H9 (cell line): ENCODE results near the gene TM9SF1. TPM values are rescaled to one million over a fixed set of nuclear protein-coding genes. Genes with fewer than 3 reads are reported as not detected.

Experiments
- DNase-seq: peaks from one replicate; pipeline ENCODE4 v3.0.0-alpha.2; 2017
- H2AFZ ChIP-seq: one replicate; pipeline ENCODE4 v1.6.1; 2013; ENCODE audit warnings: mild to moderate bottlenecking, low read length, control low read depth, moderate library complexity
- H2AK5ac ChIP-seq: 2 replicates; pipeline ENCODE4 v1.6.1; 2013; ENCODE audit warnings: low read length, control low read depth, mixed read lengths; ENCODE audit not compliant: insufficient read length
- H2BK120ac ChIP-seq: one replicate; pipeline ENCODE4 v1.6.1; 2013; ENCODE audit warnings: low read depth, mild to moderate bottlenecking, low read length, control low read depth, inconsistent platforms; ENCODE audit not compliant: poor library complexity, severe bottlenecking
- H2BK12ac ChIP-seq: 2 replicates; pipeline ENCODE4 v1.6.1; 2013; ENCODE audit warnings: low read length, control low read depth, mixed read lengths, low read depth; ENCODE audit not compliant: insufficient read length
- H2BK15ac ChIP-seq: 2 replicates; pipeline ENCODE4 v1.6.1; 2013; ENCODE audit warnings: low read depth, low read length, control low read depth
- H2BK20ac ChIP-seq: one replicate; pipeline ENCODE4 v1.6.1; 2013; ENCODE audit warnings: low read depth, mild to moderate bottlenecking, low read length, control low read depth, inconsistent platforms; ENCODE audit not compliant: poor library complexity, severe bottlenecking
- H2BK5ac ChIP-seq: 2 replicates; pipeline ENCODE4 v1.6.1; 2013; ENCODE audit warnings: low read length, control low read depth, mixed read lengths; ENCODE audit not compliant: insufficient read length
- H3K14ac ChIP-seq: 2 replicates; pipeline ENCODE4 v1.6.1; 2013; ENCODE audit warnings: low read length, control low read depth; ENCODE audit not compliant: insufficient read depth
- H3K18ac ChIP-seq: 2 replicates; pipeline ENCODE4 v1.6.1; 2013; ENCODE audit warnings: low read depth, mild to moderate bottlenecking, mixed read lengths, low read length, control low read depth; ENCODE audit not compliant: insufficient read length
- H3K23ac ChIP-seq: 2 replicates; pipeline ENCODE4 v1.6.1; 2013; ENCODE audit warnings: low read length, control low read depth, mixed read lengths, low read depth; ENCODE audit not compliant: insufficient read length
- H3K23me2 ChIP-seq: 2 replicates; pipeline ENCODE4 v1.6.1; 2013; ENCODE audit warnings: low read depth, mild to moderate bottlenecking, mixed read lengths, low read length, control low read depth; ENCODE audit not compliant: insufficient read length, poor library complexity, severe bottlenecking
- H3K27ac ChIP-seq: 2 replicates; pipeline ENCODE4 v1.5.1; 2013; ENCODE audit warnings: low read length, control low read depth, mixed read lengths, low read depth; ENCODE audit not compliant: insufficient read length
- H3K27me3 ChIP-seq: 2 replicates; pipeline ENCODE4 v1.6.1; 2013; ENCODE audit warnings: low read length, control low read depth, inconsistent platforms; ENCODE audit not compliant: insufficient read depth
- H3K4ac ChIP-seq: 2 replicates; pipeline ENCODE4 v1.6.1; 2013; ENCODE audit warnings: low read depth, mild to moderate bottlenecking, control low read depth, inconsistent platforms, low read length, moderate library complexity
- H3K4me1 ChIP-seq: 2 replicates; pipeline ENCODE4 v1.6.1; 2013; ENCODE audit warnings: low read length, control low read depth, inconsistent platforms; ENCODE audit not compliant: insufficient read depth
- H3K4me2 ChIP-seq: 2 replicates; pipeline ENCODE4 v1.6.1; 2013; ENCODE audit warnings: low read length, control low read depth, mixed read lengths; ENCODE audit not compliant: insufficient read length, insufficient read depth
- H3K56ac ChIP-seq: 2 replicates; pipeline ENCODE4 v1.6.1; 2013; ENCODE audit warnings: low read depth, mild to moderate bottlenecking, mixed read lengths, low read length, control low read depth; ENCODE audit not compliant: insufficient read length
- H3K79me1 ChIP-seq: 2 replicates; pipeline ENCODE4 v1.6.1; 2013; ENCODE audit warnings: low read depth, mild to moderate bottlenecking, moderate library complexity, low read length, control low read depth, inconsistent platforms; ENCODE audit not compliant: insufficient read depth, poor library complexity, severe bottlenecking
- H3K79me2 ChIP-seq: 2 replicates; pipeline ENCODE4 v1.6.1; 2013; ENCODE audit warnings: low read length, control low read depth, inconsistent platforms; ENCODE audit not compliant: insufficient read depth
- H3K9ac ChIP-seq: 2 replicates; pipeline ENCODE4 v1.6.1; 2013; ENCODE audit warnings: low read length, control low read depth, mixed read lengths; ENCODE audit not compliant: insufficient read length; ENCODE audit errors: extremely low read depth
- H3K9me3 ChIP-seq: one replicate; pipeline ENCODE4 v1.6.1; 2013; ENCODE audit warnings: low read depth, low read length, inconsistent platforms; ENCODE audit not compliant: control insufficient read depth
- H3T11ph ChIP-seq: one replicate; pipeline ENCODE4 v1.6.1; 2013; ENCODE audit warnings: mild to moderate bottlenecking, low read length, control low read depth, inconsistent platforms
- H4K20me1 ChIP-seq: one replicate; pipeline ENCODE4 v1.6.1; 2013; ENCODE audit not compliant: control insufficient read depth, insufficient read length, insufficient read depth
- H4K5ac ChIP-seq: 2 replicates; pipeline ENCODE4 v1.6.1; 2013; ENCODE audit warnings: low read depth, mild to moderate bottlenecking, mixed read lengths, low read length, control low read depth; ENCODE audit not compliant: insufficient read length
- H4K8ac ChIP-seq: replicated peaks from 2 replicates; pipeline ENCODE4 v1.6.1; 2013; ENCODE audit warnings: low read length, control low read depth, mixed read lengths, low read depth; ENCODE audit not compliant: insufficient read length
- H4K91ac ChIP-seq: 2 replicates; pipeline ENCODE4 v1.6.1; 2013; ENCODE audit warnings: low read depth, mild to moderate bottlenecking, moderate library complexity, mixed read lengths, low read length, control low read depth; ENCODE audit not compliant: insufficient read length
- H3K27ac Mint-ChIP-seq, 3 experiments: 2 replicates in 2 of 3; 3 replicates in 1 of 3; pipeline ENCODE4 v1.8.0; 2020 to 2021; ENCODE audit warnings: mixed read lengths in 3 of 3, mild to moderate bottlenecking in 1 of 3, moderate library complexity in 1 of 3
- H3K27me3 Mint-ChIP-seq: 2 replicates; pipeline ENCODE4 v1.8.0; 2021; ENCODE audit warnings: low read depth, mild to moderate bottlenecking, moderate library complexity, mixed read lengths
- H3K36me3 Mint-ChIP-seq, 3 experiments: 2 replicates in 2 of 3; 3 replicates in 1 of 3; pipeline ENCODE4 v1.8.0; 2020 to 2021; ENCODE audit warnings: low read depth in 3 of 3, mixed read lengths in 3 of 3; ENCODE audit not compliant: insufficient read depth in 1 of 3
- H3K4me1 Mint-ChIP-seq, 2 experiments: 2 replicates each; pipeline ENCODE4 v1.8.0; 2020; ENCODE audit warnings: mixed read lengths in 2 of 2
- H3K4me3 Mint-ChIP-seq, 2 experiments: 2 replicates in 1 of 2; 3 replicates in 1 of 2; pipeline ENCODE4 v1.8.0; 2020 to 2021; ENCODE audit warnings: mild to moderate bottlenecking in 2 of 2, mixed read lengths in 2 of 2, moderate library complexity in 1 of 2
- H3K9me3 Mint-ChIP-seq, 2 experiments: 2 replicates in 1 of 2; 3 replicates in 1 of 2; pipeline ENCODE4 v1.8.0; 2020; ENCODE audit warnings: mild to moderate bottlenecking in 2 of 2, mixed read lengths in 2 of 2, moderate library complexity in 1 of 2
- WGBS: extraction: QIAGEN DNeasy Blood & Tissue Kit; methylation state at CpG from one replicate; pipeline ENCODE4 v1.1.7; 2013; ENCODE audit warnings: missing lambda C conversion rate, low lambda C conversion rate, mixed read lengths; ENCODE audit not compliant: insufficient read length; ENCODE audit errors: extremely low coverage; 5-methylcytosine and 5-hydroxymethylcytosine counted together
- total RNA-seq: library from RNA; stranded (reverse); gene quantifications from 2 replicates; pipeline ENCODE4 v1.2.1, GENCODE V29; 2021
- TF ChIP-seq, protein P1 (sequence below): fragments of 200-600 bp; sonication (generic); conservative IDR thresholded peaks from 3 replicates; pipeline ENCODE4 v1.8.0; 2021; ENCODE audit warnings: antibody characterized with exemption, mild to moderate bottlenecking

The TM9SF1 gene
- total RNA-seq, 1 experiment from 2014 or later = 31.6 TPM

- H4K20me1 ChIP-seq = no peaks in the 10 kb centered on the region
- peaks cover 19% of the 10 kb centered on the region for H3K23me2 ChIP-seq
- peaks cover 20 to 65% (median 62%) of the 10 kb centered on the region in 3 experiments for H3K36me3 Mint-ChIP-seq
- H3K27me3 Mint-ChIP-seq = no peaks in the 10 kb centered on the region
- H3K4me1 ChIP-seq = no peaks in the 10 kb centered on the region
- peak within 1 kb of the TSS; percentile 81; the same call in 1 of the 2 replicates for H3K14ac ChIP-seq
- peak within 1 kb of the TSS; percentile 83 for H3K4me2 ChIP-seq
- peaks cover 21 to 24% of the 10 kb centered on the region in 2 experiments for H3K4me1 Mint-ChIP-seq
- H3K79me2 ChIP-seq = peaks cover 8% of the 10 kb centered on the region; the same call in 1 of the 2 replicates
- no peak within 1 kb of the TSS for H4K5ac ChIP-seq
- H3K56ac ChIP-seq = no peak within 1 kb of the TSS
- no peak within 1 kb of the TSS for H2BK120ac ChIP-seq
- H4K8ac ChIP-seq = no peak within 1 kb of the TSS
- H2AFZ ChIP-seq = no peak within 1 kb of the TSS
- no peak within 1 kb of the TSS for H2AK5ac ChIP-seq
- peak; percentile 98 for DNase-seq
- TF ChIP-seq, protein P1, sequence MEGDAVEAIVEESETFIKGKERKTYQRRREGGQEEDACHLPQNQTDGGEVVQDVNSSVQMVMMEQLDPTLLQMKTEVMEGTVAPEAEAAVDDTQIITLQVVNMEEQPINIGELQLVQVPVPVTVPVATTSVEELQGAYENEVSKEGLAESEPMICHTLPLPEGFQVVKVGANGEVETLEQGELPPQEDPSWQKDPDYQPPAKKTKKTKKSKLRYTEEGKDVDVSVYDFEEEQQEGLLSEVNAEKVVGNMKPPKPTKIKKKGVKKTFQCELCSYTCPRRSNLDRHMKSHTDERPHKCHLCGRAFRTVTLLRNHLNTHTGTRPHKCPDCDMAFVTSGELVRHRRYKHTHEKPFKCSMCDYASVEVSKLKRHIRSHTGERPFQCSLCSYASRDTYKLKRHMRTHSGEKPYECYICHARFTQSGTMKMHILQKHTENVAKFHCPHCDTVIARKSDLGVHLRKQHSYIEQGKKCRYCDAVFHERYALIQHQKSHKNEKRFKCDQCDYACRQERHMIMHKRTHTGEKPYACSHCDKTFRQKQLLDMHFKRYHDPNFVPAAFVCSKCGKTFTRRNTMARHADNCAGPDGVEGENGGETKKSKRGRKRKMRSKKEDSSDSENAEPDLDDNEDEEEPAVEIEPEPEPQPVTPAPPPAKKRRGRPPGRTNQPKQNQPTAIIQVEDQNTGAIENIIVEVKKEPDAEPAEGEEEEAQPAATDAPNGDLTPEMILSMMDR = no peak
- no peaks in the 10 kb centered on the region for H3K9me3 ChIP-seq
- no CpG with 5 or more reads among the region's 57 CpGs for WGBS
- H3K27ac Mint-ChIP-seq = peak within 1 kb of the TSS; percentile 96 to 99 (median 98)
- H3K27me3 ChIP-seq = no peaks in the 10 kb centered on the region
- no peak within 1 kb of the TSS for H4K91ac ChIP-seq
- no peak within 1 kb of the TSS for H2BK5ac ChIP-seq
- H3K9ac ChIP-seq = peak within 1 kb of the TSS; percentile 86
- H2BK15ac ChIP-seq = no peak within 1 kb of the TSS
- H2BK20ac ChIP-seq = no peak within 1 kb of the TSS
- no peak within 1 kb of the TSS for H2BK12ac ChIP-seq
- H3T11ph ChIP-seq = no peak within 1 kb of the TSS
- peak within 1 kb of the TSS; percentile 77 for H3K18ac ChIP-seq
- H3K4me3 Mint-ChIP-seq = peak within 1 kb of the TSS; percentile 96 to 99
- H3K23ac ChIP-seq = no peak within 1 kb of the TSS
- H3K79me1 ChIP-seq = peaks cover 4% of the 10 kb centered on the region
- H3K9me3 Mint-ChIP-seq = no peaks in the 10 kb centered on the region
- no peak within 1 kb of the TSS for H3K27ac ChIP-seq
- no peak within 1 kb of the TSS for H3K4ac ChIP-seq
These were observed 48.1 kb downstream of the TM9SF1 start, which contains the start of gene RNF31 for GRCh38 chr14:24146978-24147760. TSS of gene RNF31 (plus strand) at chr14:24147498. CDS start at chr14:24147699, 201 bp downstream.
